ENCODE data around the gene RETREG2. TPM values are rescaled to one million over a fixed set of nuclear protein-coding genes. Genes with fewer than 3 reads are reported as not detected.
A peak's percentile ranks its signal among the peaks of the same experiment; 100 is the strongest.

The RETREG2 gene
- total and polyA plus RNA-seq, 2 donors from 2014 or later = 106 to 112 TPM

DNA sequence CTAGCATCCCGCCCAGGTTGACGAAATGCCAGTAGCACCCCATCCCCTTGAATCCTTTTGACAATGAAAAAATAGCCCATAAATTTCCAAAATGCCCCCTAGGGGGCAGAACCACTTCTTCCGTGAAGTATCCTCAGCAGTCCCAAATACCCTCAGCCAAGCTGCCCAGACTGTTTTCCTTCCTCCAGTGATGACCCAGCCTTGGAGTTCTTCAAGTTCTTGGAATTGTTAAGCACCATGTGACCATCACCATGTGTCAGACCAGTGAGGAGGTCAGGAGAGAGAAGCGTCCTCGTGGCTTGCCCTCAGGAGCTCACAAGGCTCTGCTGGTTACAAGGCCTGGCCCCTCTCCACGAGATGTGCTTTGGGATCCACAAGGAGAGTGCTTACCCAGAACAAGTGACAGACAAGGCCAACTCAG is 6.8 kb upstream of the RETREG2 start:
- peak overlapping the region; percentile 80 to 82 for H3K27ac ChIP-seq (ENCODE audit: low read depth in 2 of 2, low read length in 2 of 2)
- H3K4me3 ChIP-seq (ENCODE audit: low read length in 3 of 3) = no peak overlapping the region
- H3K4me1 ChIP-seq (ENCODE audit: control insufficient read depth in 2 of 3, insufficient read depth in 2 of 3, low read depth in 1 of 3, low read length in 3 of 3) = peaks cover 5 to 41% (median 32%) of the 10 kb centered on the region in 3 donors
- TF ChIP-seq, protein P1, sequence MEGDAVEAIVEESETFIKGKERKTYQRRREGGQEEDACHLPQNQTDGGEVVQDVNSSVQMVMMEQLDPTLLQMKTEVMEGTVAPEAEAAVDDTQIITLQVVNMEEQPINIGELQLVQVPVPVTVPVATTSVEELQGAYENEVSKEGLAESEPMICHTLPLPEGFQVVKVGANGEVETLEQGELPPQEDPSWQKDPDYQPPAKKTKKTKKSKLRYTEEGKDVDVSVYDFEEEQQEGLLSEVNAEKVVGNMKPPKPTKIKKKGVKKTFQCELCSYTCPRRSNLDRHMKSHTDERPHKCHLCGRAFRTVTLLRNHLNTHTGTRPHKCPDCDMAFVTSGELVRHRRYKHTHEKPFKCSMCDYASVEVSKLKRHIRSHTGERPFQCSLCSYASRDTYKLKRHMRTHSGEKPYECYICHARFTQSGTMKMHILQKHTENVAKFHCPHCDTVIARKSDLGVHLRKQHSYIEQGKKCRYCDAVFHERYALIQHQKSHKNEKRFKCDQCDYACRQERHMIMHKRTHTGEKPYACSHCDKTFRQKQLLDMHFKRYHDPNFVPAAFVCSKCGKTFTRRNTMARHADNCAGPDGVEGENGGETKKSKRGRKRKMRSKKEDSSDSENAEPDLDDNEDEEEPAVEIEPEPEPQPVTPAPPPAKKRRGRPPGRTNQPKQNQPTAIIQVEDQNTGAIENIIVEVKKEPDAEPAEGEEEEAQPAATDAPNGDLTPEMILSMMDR (IDR thresholded peaks at IDR 0.05; ENCODE audit: borderline replicate concordance, extremely low read depth, insufficient read depth) = peak; percentile 54
- H3K9ac ChIP-seq (ENCODE audit: low read length in 3 of 3) = no peak overlapping the region
- intact Hi-C loops (cut with DNase I) = no loop called here
- H3K36me3 ChIP-seq (ENCODE audit: control insufficient read depth in 2 of 3, insufficient read depth in 3 of 3, low read length in 3 of 3) = peaks cover 5 to 30% (median 16%) of the 10 kb centered on the region in 3 donors
- no peaks in the 10 kb centered on the region for H3K9me3 ChIP-seq (ENCODE audit: control insufficient read depth in 2 of 3, insufficient read depth in 1 of 3, low read length in 3 of 3)
- no peaks in the 10 kb centered on the region for H3K27me3 ChIP-seq (ENCODE audit: control insufficient read depth, insufficient read depth, low read length)
- DNase-seq = peak in 4 of 5 donors; percentile 40 to 84 (median 66)
- FAIRE-seq = peak; percentile 74

DNA sequence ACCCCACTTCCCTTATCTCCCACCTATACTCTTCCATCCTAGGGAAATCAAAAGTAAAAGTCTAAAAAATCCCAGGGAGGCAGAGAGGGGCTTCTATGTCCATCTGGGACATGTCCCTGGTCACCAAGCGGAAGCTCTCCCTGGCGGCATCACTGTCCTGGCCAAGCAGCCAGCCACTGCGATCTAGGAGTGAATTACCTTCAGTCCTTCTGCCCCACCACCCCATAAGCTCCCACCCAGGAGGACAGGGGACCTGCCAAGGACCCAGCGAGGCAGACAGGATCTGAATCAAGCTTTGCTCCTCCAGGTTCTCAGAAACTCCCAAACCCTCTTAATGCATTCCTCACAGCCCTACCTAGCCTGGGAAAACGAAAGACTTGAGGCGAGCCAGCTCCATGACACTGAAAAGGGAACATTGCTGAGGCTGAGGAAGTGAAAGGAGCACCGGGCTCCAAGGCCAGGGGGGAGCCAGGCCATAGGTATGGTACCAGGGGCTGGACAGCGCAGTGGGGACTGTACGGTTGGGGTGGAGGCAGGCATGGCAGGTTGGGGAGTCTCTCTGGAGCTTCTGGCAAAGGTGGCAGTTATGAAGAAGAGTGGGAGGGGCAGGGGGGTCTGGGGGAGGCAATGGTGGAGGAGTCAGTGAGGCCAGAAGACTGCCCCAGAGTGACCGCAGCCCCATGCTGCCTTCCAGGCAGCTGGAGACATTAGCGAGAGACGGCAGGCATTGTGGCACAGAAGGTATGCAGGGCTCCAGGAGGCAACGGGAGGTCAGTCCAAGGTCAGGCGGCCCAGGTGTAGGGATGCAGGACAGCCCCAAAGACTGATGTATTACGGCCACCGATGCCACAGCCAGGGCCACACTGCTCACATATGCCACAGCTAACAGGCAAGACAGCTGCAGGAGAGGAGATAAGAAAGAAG is 5.6 kb upstream of the RETREG2 start:
- TF ChIP-seq, protein P1 (IDR thresholded peaks at IDR 0.05; ENCODE audit: borderline replicate concordance, extremely low read depth, insufficient read depth) = no peak
- intact Hi-C loops (cut with DNase I) = no loop called here
- peak in 1 of 5 donors; percentile 73 for DNase-seq
- Histone ChIP-seq H3K27me3 (ENCODE audit: control insufficient read depth, insufficient read depth, low read length) (no peaks in the 10 kb centered on the region), H3K36me3 (ENCODE audit: control insufficient read depth in 2 of 3, insufficient read depth in 3 of 3, low read length in 3 of 3) (peaks cover 5 to 30% (median 16%) of the 10 kb centered on the region in 3 donors), H3K9me3 (ENCODE audit: control insufficient read depth in 2 of 3, insufficient read depth in 1 of 3, low read length in 3 of 3) (no peaks in the 10 kb centered on the region), H3K4me3 (ENCODE audit: low read length in 3 of 3) (no peak overlapping the region), H3K27ac (ENCODE audit: low read depth in 2 of 2, low read length in 2 of 2) (peak overlapping the region; percentile 80 to 82), H3K9ac (ENCODE audit: low read length in 3 of 3) (no peak overlapping the region), H3K4me1 (ENCODE audit: control insufficient read depth in 2 of 3, insufficient read depth in 2 of 3, low read depth in 1 of 3, low read length in 3 of 3) (peaks cover 5 to 41% (median 32%) of the 10 kb centered on the region in 3 donors)
- FAIRE-seq = no peak

DNA sequence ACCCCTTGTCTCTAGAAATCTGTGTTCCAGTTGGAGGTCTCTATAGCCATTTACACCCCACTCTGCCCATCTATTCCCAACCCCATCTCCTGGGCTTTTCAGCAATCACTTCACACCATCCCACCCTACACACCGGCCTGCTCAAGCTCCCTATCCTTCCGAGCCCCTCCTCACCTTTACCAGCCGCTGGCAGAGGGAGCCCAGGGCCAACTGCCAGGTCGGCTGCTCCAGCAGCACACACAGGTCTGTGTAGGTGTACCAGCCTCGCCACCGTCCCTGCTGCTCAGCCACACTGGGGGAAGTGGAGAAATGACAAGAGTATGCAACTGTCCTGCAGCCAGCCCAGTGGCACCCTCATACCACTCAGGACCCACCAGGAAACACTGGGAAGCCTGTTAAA is 4.9 kb upstream of the RETREG2 start:
- no peaks in the 10 kb centered on the region for H3K9me3 ChIP-seq (ENCODE audit: control insufficient read depth in 2 of 3, insufficient read depth in 1 of 3, low read length in 3 of 3)
- intact Hi-C loops (cut with DNase I) = no loop called here
- H3K4me1 ChIP-seq (ENCODE audit: control insufficient read depth in 2 of 3, insufficient read depth in 2 of 3, low read depth in 1 of 3, low read length in 3 of 3) = peaks cover 5 to 41% (median 32%) of the 10 kb centered on the region in 3 donors
- TF ChIP-seq, protein P1 (IDR thresholded peaks at IDR 0.05; ENCODE audit: borderline replicate concordance, extremely low read depth, insufficient read depth) = no peak
- H3K27me3 ChIP-seq (ENCODE audit: control insufficient read depth, insufficient read depth, low read length) = no peaks in the 10 kb centered on the region
- no peak overlapping the region for H3K9ac ChIP-seq (ENCODE audit: low read length in 3 of 3)
- no peak for FAIRE-seq
- peaks cover 5 to 30% (median 16%) of the 10 kb centered on the region in 3 donors for H3K36me3 ChIP-seq (ENCODE audit: control insufficient read depth in 2 of 3, insufficient read depth in 3 of 3, low read length in 3 of 3)
- H3K4me3 ChIP-seq (ENCODE audit: low read length in 3 of 3) = no peak overlapping the region
- no peak for DNase-seq
- H3K27ac ChIP-seq (ENCODE audit: low read depth in 2 of 2, low read length in 2 of 2) = peak overlapping the region in 1 of 2 donors; percentile 2

All from kidney (tissue), 14 donors.